ENCODE data around the gene CDS2.

The CDS2 gene

GRCh38 chr20:5092765-5093339 lies 34.0 kb upstream of the CDS2 start:
- no peak for TF ChIP-seq FOXP2 (optimal IDR thresholded peaks at IDR 0.05; ENCODE audit: borderline replicate concordance, extremely low read depth, extremely low read length, insufficient read depth)
- no peak for TF ChIP-seq SIN3A (IDR thresholded peaks at IDR 0.05; ENCODE audit: borderline replicate concordance, insufficient read depth, low read length)
- TF ChIP-seq TAF1 (IDR thresholded peaks at IDR 0.05; ENCODE audit: borderline replicate concordance, insufficient read depth, low read length), result no peak
- no peak for TF ChIP-seq POLR2AphosphoS5 (IDR thresholded peaks at IDR 0.05; ENCODE audit: low read depth, low read length)
- TF ChIP-seq, protein P1, sequence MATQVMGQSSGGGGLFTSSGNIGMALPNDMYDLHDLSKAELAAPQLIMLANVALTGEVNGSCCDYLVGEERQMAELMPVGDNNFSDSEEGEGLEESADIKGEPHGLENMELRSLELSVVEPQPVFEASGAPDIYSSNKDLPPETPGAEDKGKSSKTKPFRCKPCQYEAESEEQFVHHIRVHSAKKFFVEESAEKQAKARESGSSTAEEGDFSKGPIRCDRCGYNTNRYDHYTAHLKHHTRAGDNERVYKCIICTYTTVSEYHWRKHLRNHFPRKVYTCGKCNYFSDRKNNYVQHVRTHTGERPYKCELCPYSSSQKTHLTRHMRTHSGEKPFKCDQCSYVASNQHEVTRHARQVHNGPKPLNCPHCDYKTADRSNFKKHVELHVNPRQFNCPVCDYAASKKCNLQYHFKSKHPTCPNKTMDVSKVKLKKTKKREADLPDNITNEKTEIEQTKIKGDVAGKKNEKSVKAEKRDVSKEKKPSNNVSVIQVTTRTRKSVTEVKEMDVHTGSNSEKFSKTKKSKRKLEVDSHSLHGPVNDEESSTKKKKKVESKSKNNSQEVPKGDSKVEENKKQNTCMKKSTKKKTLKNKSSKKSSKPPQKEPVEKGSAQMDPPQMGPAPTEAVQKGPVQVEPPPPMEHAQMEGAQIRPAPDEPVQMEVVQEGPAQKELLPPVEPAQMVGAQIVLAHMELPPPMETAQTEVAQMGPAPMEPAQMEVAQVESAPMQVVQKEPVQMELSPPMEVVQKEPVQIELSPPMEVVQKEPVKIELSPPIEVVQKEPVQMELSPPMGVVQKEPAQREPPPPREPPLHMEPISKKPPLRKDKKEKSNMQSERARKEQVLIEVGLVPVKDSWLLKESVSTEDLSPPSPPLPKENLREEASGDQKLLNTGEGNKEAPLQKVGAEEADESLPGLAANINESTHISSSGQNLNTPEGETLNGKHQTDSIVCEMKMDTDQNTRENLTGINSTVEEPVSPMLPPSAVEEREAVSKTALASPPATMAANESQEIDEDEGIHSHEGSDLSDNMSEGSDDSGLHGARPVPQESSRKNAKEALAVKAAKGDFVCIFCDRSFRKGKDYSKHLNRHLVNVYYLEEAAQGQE (IDR thresholded peaks at IDR 0.05; ENCODE audit: insufficient read depth in 1 of 2, low read depth in 2 of 2, low read length in 2 of 2), result no peak

GRCh38 chr20:5095454-5095853 lies 31.4 kb upstream of the CDS2 start:
- no peak for TF ChIP-seq SIN3A (IDR thresholded peaks at IDR 0.05; ENCODE audit: borderline replicate concordance, insufficient read depth, low read length)
- no peak for TF ChIP-seq TAF1 (IDR thresholded peaks at IDR 0.05; ENCODE audit: borderline replicate concordance, insufficient read depth, low read length)
- TF ChIP-seq, protein P1 (IDR thresholded peaks at IDR 0.05; ENCODE audit: insufficient read depth in 1 of 2, low read depth in 2 of 2, low read length in 2 of 2), result no peak
- no peak for TF ChIP-seq POLR2AphosphoS5 (IDR thresholded peaks at IDR 0.05; ENCODE audit: low read depth, low read length)

DNA sequence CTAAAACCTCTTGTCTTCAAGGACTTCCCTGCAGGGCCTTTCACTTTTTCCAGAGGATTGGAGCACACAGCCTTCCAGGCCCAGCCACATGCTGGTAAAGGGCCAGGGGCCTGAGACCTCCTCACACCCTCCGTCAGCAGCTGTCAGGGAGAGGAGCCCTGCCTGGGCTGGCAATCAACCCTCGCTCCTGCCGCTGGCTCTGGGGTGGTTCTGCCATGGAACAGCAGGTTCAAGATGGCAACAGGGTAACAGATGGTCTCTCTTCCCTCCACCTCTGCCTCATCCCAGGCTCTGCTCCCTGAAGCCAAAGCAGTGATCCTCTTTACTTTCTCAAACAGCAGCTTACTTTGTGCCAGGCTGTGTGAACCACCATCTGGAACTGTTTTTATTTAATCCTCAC lies 30.9 kb upstream of the CDS2 start:
- TF ChIP-seq, protein P1 (IDR thresholded peaks at IDR 0.05; ENCODE audit: insufficient read depth in 1 of 2, low read depth in 2 of 2, low read length in 2 of 2), result no peak
- TF ChIP-seq TAF1 (IDR thresholded peaks at IDR 0.05; ENCODE audit: borderline replicate concordance, insufficient read depth, low read length), result no peak
- TF ChIP-seq SIN3A (IDR thresholded peaks at IDR 0.05; ENCODE audit: borderline replicate concordance, insufficient read depth, low read length), result no peak

DNA sequence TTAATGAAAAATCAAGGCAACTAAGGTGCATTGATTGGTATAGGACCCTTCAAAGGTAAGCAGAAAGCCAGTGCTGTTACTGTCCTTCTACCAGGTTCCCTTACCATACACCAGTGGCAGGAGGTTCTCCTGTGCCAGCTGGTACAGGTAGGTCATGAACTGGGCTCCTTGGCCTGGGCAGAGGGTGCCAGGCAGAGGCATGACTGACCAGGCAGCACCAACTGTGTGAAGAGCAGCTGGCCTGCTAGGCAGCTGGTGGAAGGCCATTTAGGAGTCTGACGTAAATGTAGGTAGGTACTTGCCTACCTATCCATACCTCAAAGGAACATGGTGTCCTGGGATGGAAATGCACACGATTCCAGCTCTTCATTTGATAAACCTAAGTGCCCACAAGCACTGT lies 30.3 kb upstream of the CDS2 start:
- TF ChIP-seq, protein P1 (IDR thresholded peaks at IDR 0.05; ENCODE audit: insufficient read depth in 1 of 2, low read depth in 2 of 2, low read length in 2 of 2), result no peak
- no peak for TF ChIP-seq TAF1 (IDR thresholded peaks at IDR 0.05; ENCODE audit: borderline replicate concordance, insufficient read depth, low read length)
- no peak for TF ChIP-seq FOXP2 (optimal IDR thresholded peaks at IDR 0.05; ENCODE audit: borderline replicate concordance, extremely low read depth, extremely low read length, insufficient read depth)
- TF ChIP-seq SIN3A (IDR thresholded peaks at IDR 0.05; ENCODE audit: borderline replicate concordance, insufficient read depth, low read length), result no peak
- no peak for TF ChIP-seq POLR2AphosphoS5 (IDR thresholded peaks at IDR 0.05; ENCODE audit: low read depth, low read length)

All from PFSK-1 (cell line).